Measurements from ENCODE around the gene LCN1.
"Not testable (repeated sequence)": the region's sequence is repeated elsewhere in the genome, so short reads cannot be mapped to it uniquely, and the experiment has no call there.

Gene LCN1

GRCh38 chr9:135505406-135506187 is 15.6 kb upstream of the LCN1 start:
- FAIRE-seq: no peak

DNA sequence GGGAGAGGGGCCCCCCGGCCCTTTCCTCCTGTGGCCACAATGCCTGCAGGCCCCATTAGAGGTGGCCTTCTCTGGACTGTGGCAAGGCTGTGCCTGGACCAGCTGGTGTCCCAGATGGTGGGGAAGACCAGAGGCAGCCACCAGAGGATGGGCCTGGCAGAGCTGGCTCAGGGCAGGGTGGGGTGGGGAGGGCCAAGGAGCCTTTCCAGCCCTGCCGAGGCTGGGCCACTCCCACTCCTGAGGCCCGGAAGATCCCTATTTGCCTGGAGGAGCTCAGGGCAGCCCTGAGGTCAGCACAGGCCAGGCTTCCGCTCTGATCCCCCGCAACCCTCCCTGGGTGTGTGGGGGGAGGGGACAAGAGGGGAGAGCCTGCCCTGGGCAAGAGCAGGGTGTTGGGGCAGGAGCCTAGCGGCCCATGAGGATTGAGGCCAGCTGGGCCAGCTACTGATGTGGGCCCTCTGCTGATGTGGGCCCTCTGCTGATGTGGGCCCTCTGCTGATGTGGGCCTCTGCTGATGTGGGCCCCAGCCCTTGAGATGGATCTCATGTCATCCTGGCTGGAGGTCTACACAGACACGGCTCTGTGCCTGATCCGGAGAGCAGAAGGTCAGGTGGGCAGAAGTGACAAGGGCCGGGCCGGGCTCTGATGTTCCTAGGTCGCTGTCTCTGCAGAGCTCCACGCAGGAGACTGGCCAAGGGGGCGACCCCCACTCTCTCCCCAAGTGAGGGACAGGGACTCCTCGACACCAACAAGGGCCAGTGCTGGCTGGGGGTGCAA is 14.7 kb upstream of the LCN1 start:
- no peak for FAIRE-seq

- FAIRE-seq: no peak
These were observed 13.9 kb upstream of the LCN1 start for GRCh38 chr9:135507104-135508035.

GRCh38 chr9:135508211-135508820 is 12.9 kb upstream of the LCN1 start:
- no peak for FAIRE-seq

DNA sequence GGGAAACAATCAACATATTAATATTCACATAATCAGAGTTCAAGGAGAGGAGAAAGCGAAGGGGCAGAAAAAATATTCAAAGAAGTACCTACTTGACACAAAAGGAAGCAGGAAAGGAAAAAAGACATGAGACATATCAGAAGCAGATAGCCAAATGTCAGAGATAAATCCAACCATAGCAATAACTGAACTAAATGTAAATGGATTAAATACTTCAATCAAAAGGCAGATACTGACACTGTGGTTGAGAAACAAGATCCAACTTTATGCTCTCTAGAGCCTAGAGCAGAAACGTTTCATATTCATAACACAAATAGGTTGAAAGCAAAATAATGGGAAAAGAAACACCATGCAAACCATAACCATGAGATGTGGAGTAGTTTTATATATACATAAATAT is 11.8 kb upstream of the LCN1 start:
- no peak for FAIRE-seq

DNA sequence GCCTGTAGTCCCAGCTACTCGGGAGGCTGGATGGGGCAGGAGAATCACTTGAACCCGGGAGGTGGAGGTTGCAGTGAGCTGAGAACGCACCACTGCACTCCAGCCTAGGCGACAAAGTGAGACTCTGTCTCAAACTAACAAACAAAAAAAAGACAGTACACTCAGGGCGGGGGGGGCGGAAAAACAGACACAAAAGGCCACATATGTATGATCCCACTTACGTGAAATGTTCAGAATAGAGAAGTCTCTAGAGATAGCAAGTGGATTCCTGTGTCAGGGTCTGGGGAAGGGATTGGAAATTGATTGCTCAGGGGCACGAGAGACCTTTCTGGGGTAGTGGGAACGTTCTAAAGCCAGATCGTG is 9.0 kb upstream of the LCN1 start:
- FAIRE-seq: no peak

DNA sequence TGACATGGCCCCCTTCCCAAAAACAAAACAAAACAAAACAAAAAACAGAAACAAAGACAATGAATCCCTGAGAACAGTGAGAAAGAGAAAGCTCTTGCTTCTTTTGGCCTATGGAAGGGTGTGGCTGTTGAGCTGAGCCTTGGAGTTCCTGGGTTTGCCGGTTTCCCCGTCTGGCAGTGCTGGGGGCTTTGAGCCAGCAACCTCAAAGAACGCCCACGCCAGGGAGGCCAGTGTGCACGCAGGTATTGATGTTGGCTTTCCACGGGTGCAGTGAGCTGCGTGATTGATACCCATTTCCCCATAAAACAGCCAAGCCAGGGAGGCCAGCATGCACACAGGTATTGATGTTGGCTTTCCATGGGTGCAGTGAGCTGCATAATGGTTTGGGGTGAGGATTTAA is 8.3 kb upstream of the LCN1 start:
- no peak for FAIRE-seq

GRCh38 chr9:135513351-135513846 is 7.8 kb upstream of the LCN1 start:
- no peak for FAIRE-seq

- not testable (repeated sequence) for FAIRE-seq
These were observed 7.3 kb upstream of the LCN1 start for GRCh38 chr9:135513906-135514305.

DNA sequence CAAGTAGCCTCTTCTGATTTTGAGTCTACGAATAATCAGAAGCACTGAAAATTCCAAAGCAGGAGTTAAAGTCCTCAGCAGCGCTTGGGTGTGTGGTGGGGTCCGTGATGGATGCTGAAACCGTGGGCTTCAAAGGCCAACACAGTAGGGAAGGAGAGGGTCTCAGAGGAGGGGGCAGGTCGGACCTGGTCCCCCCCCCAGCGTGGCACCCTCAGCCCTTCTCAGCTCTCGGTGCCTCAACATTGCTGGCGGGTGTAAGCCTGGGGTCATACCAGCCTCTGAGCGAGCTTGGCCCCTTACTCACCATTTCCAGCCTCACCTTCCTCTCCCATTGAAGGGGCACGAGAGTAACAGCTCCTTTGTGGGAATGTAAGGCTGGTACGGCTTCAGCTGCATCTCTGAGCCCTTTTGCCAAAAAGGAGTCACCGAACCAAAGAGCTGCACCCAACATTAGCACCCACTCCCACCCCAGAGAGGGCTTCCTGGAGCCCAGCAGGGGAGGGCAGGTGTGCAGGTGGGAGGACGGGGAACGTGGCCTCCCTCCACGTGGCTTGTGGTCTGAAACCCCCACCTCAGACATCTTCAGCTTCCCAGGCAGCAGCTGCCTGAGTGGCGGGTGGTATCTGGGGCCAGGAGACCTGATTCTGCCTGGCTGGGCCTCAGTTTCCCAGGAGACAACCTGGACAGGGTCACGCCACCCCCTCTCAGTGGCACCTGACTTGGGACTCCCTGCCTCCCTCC is 6.7 kb upstream of the LCN1 start:
- FAIRE-seq: no peak

GRCh38 chr9:135515083-135515951 is 5.9 kb upstream of the LCN1 start:
- FAIRE-seq: no peak

GRCh38 chr9:135516132-135516860 is 4.9 kb upstream of the LCN1 start:
- FAIRE-seq: no peak

GRCh38 chr9:135517407-135517822 is 3.8 kb upstream of the LCN1 start:
- no peak for FAIRE-seq

DNA sequence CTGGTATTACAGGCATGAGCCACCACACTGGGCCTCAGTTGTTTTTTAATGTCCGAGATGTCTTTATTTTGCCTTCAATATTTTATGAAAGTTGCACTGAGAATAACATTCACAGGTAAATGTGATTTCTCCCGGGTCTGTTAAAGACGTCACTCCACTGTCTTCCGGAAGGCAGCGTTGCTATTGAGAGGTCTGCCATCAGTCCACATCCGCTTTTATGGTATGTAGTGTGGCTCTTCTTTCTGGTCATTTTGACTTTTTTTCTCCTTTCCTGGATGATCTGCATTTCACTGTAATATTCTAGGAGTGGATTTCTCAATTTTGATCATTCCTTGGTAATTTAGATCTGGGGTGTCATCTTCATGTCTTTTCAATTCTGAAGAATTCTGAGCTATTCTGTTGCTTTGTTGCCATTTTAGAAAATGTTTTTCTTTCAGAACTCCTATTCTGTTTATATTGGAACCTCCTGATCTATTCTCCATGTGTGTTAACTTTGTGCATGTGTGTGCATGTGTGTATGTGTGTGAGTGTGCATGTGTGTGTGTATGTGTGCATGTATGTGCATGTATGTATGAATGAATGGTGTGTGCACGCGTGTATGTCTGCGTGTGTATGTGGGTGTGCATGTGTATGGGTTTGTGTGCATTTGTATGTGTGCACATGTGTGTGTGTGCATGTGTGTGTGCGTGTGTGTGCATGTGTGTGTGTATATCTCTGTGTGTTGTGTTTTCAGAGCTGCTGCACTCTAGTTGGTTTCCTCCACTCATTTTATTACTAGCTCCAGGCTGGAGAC is 1.9 kb upstream of the LCN1 start:
- FAIRE-seq: no peak

DNA sequence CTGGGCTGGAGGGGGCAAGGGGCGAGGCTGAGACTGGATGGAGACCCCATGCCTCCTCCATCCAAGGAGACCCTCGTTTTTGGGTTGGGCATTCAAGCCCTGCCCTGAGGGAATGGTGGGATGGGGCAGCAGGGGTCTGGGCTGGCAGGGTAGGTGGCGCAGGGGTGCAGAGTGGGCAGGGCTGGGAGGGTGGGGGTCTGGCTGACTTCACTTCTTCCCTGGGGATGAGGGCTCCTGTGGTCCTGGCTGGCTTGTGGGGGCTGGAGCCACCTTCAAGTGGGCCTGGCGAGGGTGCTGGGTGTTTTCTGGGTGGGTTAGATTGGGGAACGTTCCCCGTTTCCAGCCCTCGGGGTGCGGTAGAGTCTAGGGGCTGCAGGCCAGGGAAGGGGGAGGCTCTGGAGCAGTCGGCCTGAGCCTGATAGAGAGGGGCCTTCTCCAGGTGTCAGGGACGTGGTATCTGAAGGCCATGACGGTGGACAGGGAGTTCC is 412 bp downstream of the LCN1 start:
- FAIRE-seq: no peak

GRCh38 chr9:135522137-135522877 is 1.1 kb downstream of the LCN1 start:
- FAIRE-seq: no peak

DNA sequence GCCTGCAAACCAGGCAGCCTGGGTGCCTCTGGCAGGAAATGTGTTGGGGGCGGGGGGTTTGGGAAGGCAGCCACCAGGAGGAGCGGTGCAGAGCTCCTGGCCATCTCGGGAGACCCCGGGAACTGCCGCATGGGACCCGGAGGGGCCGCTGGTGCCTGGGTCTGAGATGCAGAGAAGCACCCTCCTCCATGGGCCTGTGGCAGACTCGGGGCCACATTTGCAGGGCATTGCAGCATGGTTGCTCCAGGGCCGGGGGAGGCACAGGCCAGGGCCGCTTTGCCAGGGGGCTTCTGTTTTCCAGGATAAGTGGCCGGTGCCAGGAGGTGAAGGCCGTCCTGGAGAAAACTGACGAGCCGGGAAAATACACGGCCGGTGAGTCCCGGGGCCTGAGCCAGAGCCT is 1.7 kb downstream of the LCN1 start:
- FAIRE-seq: no peak

- FAIRE-seq: no peak
These were observed 2.4 kb downstream of the LCN1 start for GRCh38 chr9:135523521-135524129.
